GM04504 (cell line): ENCODE data around the gene PSME1.

Experiments used
- DNase-seq: peaks from one replicate; pipeline ENCODE4 v3.0.0-alpha.2; 2012; ENCODE audit warnings: low read depth

The PSME1 gene

DNA sequence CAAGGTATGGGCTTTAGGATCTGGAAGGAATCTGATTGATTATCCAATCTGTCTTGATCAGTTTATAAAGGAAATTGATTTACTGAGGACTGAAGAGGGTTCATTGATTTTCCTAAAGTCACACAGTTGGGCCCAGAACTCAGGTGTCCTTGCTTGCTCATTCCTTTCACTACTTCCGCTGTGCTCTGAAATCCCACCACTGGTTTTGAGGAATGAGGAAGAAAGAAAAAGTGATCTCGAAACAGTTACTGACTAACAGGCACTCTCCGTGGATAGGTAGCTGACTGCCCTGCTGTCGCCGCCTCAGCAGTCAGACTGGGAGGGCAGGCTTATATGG is 5.6 kb upstream of the PSME1 start, which contains the start of gene FITM1:
FITM1 (plus strand) TSS at position 280 of the 337 bp plus-strand sequence. CDS start 905 bp downstream, outside the sequence.
- DNase-seq, result no peak

DNA sequence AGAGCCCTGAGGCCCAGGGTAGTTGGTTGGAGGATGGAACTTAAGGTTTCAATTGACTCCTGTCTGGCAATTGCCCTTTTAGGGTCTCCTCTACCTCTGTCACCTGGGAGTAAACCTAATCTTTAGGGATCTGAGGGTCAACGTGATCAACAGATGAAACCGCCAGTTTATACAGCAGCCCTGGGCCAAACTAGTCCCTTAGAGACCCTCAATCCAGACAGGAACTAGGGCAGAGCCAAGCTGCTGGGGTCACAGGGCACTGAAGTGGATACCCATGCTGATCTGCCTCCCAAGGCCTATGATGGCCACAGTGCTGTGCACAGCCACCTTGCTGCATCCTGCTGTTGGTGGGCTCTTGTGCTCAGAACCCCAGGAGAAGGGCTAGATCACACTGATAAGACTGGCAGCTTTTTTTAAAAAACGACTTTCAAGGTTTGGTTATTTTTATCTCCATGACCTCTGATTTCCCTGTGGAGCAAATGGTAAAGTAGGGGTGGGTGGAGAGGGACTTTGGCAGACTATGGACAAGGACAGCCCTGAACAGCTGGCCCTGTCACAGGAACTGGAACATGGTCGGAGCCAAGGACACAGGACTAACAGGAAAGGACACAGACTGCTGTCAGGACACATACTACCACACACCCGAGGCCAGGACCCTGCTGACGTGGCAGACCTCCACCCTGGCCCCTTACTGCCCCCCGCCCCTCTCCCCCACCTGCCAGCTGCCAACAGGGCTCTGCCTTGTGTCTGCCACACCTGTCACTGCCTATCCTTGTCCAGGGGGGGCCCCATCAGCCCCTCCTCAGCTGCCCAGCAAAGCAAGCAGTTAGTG is 5.1 kb upstream of the PSME1 start:
- DNase-seq, result no peak

DNA sequence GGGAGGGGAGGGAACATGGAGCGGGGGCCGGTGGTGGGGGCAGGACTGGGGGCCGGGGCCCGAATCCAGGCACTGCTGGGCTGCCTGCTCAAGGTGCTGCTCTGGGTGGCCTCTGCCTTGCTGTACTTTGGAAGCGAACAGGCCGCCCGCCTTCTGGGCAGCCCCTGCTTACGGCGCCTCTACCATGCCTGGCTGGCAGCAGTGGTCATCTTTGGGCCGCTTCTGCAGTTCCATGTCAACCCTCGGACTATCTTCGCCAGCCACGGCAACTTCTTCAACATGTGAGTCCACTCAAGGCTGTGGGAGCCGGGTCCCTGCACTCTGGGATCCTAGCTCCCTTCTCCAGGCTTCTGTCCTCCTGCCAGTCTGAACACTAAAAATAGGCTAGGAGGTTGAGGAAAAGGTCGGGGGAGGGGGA is 4.4 kb upstream of the PSME1 start:
- no peak for DNase-seq

DNA sequence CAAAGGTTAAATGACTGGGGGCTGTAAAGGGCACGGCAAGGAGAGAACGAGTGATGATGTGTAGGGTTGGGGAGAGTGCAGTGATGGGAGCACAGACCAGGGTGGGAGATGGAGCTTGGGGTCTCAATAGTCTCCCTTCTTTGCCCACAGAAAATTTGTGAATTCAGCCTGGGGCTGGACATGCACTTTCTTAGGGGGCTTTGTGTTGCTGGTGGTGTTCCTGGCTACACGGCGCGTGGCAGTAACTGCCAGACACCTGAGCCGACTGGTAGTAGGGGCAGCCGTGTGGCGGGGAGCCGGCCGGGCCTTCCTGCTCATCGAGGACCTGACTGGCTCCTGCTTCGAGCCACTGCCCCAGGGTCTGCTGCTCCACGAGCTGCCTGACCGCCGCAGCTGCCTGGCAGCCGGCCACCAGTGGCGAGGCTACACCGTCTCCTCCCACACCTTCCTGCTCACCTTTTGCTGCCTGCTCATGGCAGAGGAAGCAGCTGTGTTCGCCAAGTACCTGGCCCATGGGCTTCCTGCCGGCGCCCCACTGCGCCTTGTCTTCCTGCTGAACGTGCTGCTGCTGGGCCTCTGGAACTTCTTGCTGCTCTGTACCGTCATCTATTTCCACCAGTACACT is 3.8 kb upstream of the PSME1 start:
- no peak for DNase-seq

DNA sequence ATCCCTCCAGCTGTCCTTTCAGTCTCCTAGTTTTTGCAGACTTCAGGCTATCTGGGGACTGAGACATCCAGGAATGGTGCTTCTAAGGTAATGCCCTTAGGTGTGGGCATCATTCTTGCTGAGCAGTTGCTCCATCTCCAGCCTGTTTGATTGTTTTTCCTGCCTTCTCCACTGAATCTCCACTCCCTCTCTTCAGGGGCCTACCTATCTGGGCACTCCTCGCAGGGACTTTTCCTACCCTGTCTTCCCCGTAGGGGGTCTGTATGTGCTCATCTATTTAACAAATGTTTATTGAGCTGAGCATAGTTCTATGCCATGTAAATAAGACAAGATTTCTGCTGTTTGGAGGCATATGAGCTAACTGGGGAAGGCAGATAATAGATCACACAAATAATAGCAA is 3.0 kb upstream of the PSME1 start:
- no peak for DNase-seq

DNA sequence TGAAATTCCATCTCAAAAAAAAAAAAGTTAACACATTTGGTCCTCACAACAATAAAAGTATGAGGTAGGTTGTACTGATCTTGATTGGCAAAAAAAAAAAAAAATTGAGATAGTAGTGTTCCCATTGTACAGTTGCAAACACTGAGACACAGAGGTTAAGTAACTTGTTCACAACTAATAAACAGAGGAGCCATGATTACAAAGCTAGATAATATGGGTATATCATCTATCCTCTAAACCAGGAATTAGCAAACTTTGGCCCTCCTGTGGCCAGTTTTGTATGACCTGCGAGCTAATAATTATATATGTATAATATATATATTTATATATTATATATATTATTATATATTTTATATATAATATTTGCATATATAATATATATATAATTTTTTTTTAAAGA is 2.3 kb upstream of the PSME1 start:
- no peak for DNase-seq

DNA sequence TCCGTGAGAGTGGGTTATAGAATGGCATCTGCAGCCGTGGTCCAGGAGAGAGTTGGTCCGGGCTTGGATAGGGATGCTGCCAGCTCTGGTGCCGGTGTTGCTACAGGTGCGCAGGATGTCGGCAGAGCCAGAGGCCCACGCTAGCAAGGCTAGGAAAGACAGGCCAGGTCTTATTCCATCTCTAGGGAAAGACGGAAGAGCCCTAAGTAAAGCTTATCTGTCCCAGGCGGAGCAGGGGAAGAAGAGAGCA is 485 bp upstream of the PSME1 start:
- DNase-seq, result no peak

DNA sequence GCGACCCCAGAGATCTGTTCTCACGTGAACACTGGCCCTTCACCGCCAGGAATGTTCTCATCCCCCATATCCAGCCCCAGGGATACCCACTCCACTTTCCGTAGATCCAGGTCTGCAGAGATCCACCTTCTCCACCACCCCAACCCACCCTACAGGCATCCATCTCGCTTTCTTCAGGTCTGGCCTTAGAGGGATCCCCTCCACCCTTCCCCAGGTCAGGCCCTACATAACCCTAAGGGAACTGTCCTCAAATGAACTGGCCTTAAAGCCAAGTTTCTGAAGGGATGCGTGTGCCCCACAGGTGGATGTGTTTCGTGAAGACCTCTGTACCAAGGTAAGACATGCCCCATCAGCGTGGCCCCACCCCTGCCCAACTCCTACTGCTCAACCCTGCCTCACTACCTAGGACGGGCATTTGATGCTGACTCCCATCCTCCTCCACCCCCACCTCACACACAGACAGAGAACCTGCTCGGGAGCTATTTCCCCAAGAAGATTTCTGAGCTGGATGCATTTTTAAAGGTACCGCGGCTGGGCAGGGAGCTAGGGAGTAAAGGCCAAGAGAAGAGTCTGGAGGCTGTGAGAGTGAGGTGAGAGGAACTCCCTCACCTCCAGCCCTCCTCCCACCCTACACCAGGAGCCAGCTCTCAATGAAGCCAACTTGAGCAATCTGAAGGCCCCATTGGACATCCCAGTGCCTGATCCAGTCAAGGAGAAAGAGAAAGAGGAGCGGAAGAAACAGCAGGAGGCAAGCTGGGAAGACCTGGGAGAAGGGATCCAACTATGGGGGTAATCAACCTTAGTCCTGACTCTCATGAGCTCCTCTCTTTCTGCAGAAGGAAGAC is 912 bp downstream of the PSME1 start:
- DNase-seq, result no peak

DNA sequence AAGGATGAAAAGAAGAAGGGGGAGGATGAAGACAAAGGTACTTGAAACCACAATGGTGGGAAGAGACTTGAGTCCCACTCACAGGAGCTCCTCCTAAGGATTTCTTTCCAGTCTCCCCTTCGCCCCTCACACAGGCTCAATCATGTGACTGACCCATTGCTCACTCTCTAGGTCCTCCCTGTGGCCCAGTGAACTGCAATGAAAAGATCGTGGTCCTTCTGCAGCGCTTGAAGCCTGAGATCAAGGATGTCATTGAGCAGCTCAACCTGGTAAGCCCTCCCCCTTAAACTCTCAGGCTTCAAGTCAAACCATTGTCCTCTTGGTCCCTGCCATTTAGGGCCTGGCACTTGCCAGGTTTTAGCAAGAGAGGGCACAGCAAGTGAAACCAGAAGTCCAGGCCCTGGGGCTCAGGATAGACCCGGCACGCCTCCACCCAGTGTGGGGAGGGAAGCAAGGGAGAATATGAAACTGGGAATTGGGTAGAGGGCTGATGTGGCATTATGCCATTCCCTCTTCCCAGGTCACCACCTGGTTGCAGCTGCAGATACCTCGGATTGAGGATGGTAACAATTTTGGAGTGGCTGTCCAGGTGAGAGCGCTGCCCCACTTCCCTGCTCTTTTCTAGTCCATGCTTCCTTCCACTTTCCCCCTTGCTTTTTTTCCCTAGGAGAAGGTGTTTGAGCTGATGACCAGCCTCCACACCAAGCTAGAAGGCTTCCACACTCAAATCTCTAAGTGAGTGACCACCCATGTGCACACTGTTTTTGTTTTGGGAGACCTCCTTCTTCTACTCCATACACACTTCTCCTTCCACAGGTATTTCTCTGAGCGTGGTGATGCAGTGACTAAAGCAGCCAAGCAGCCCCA is 1.8 kb downstream of the PSME1 start:
- DNase-seq, result no peak

DNA sequence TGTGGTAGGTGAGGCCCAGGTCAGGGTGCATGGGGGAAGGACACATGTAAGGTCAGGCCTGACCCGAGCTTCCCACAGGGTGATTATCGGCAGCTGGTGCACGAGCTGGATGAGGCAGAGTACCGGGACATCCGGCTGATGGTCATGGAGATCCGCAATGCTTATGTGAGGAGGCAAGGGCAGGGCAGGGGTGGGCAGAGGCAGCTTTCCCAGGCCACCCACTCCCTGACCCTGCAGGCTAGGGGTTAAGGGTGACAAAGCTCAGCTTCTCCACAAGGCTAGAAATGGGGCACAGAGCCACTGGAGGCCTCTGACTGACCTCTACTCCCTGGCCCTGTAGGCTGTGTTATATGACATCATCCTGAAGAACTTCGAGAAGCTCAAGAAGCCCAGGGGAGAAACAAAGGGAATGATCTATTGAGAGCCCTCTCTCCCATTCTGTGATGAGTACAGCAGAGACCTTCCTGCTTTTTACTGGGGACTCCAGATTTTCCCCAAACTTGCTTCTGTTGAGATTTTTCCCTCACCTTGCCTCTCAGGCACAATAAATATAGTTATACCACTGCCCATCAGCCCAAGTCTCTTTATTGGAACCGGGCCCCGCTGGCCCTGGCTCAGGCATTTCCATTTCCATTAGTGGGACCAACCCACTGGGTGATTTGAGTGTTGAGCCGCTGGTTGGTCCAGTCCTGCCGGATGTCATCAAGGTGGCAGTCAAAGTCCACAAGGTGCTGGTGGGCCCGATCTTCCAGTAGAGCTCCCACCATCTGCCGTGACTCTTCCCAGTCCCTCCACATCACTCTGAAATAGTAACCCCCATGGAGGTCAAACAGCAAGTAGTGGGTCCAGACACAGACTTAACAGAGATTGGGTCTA is 2.6 kb downstream of the PSME1 start:
- DNase-seq, result no peak

DNA sequence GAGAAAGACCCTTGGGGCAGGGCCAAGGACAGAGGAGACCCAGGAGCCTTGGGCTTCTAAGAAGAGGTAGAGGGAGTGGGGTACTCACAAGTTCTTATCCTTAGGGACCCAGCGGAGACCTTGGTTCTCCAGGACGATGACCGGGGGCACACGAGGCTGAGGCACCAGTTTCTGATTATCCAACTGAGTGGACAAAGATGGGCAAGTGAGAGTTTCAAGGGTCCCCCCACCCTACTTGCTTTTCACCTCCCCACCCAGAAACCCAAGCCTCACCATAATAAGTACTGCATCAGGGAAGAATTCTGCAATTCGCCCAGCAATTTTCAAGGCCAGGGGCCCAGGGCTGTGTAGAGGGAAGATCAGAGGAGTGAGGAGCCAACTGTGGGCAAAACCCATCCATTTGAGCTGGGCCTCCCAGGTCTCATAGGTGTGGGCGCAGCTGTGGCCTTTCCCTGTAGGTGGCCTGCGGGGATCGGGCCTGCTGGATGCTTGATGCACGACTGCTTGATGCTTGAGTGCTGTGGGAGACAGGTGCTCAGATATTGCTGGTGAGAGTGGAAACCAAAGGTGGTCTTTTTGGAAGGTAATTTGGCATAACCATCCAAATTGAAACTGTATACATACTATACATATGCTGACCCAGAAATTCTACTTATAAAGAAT is 3.4 kb downstream of the PSME1 start:
- no peak for DNase-seq

DNA sequence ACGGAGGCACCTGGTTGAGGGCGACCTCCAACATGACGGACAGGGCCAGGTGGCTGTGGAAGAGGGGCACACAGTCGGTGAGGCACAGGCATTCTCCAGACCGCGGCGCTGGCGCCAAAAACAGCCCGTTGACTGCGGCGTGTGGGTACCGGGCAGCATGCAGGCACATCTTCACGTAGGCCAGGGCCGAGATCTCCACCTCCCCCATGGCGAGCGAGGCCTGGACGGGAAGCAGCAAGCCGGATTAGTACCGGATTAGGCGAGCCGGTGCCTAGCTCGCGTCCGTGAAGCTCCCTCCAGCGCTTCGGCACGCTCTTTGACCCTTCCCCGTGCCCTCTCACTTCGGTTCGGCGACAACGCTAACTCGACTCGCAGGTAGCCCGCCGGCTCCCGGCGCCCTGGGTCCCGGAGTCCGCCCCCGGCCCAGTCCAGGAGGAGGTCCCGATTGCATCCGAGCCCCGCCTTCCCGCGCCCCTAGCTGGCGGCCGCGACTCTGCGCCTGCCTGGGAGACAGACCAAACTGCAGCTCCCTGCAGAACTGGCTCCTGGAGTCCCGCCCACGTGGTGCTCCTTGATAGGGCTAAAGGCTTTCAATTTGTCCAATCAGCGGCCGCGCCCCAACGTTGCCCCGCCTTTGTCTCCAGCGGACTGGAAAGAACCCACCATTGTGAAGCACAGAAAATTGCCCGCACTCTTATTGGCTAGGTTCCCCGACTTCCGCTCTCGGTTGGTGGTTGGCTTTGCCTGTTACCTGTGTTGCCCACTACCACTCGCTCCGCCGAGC is 5.3 kb downstream of the PSME1 start, which contains the start of gene EMC9:
EMC9 (minus strand) TSS at position 495 of the 784 bp plus-strand sequence; CDS start at position 208, 287 bp downstream.
- DNase-seq, result peak; percentile 97

DNA sequence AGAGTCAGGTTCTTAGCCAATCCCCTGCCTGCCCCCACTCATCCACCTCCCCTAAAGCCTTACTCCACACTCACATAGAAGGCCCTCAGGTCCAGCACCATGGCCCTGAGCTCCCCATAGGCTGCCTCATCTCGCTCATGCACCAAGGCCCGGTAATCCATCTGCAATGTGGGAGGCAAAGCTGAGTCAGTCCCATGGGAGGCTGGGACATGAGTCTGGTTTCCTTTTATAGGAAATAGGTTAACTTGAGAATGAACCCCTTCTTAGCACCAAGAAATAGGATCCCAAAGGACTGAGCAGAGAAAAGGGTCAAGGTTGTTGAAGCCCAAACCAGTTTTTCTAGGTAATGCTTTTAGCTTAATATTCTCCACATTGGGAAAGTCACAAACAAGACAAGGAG is 7.5 kb downstream of the PSME1 start:
- no peak for DNase-seq

DNA sequence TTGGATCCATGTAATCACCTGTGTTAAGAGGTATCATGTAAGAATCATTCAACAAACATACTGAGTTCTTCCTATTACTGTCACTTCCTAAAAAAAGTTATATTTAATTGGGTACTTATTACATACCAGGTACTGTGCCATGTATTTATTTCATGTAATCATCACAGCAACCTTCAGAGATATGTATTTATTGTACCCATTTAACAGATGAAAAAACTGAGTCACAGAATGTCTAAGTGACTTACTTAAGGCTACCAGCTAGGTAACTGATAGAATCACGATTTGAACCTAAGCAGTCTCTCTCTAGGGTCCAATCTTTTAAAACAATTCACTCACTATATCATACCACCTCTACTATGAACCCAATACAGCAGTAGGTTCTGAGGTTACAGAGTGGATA is 8.5 kb downstream of the PSME1 start:
- DNase-seq, result no peak

DNA sequence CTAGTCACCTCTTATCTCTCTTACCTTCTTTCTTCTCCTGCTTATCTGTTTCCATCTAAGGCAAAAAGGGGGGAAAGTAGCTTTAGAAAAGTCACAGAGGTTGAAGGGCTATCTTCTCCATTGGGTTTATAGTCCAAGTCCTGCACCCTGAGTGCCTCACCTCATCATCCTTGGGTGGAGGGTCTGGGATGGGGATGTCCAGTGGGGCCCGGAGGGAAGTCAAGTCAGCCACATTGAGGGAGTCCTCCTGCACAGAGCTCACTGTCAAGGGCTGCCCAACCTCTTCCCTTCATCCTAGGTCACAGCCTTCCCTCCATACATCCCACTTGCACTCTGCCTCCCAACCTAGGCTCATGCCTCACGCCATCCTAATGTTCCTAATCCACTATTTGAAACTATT is 9.2 kb downstream of the PSME1 start:
- DNase-seq, result no peak

DNA sequence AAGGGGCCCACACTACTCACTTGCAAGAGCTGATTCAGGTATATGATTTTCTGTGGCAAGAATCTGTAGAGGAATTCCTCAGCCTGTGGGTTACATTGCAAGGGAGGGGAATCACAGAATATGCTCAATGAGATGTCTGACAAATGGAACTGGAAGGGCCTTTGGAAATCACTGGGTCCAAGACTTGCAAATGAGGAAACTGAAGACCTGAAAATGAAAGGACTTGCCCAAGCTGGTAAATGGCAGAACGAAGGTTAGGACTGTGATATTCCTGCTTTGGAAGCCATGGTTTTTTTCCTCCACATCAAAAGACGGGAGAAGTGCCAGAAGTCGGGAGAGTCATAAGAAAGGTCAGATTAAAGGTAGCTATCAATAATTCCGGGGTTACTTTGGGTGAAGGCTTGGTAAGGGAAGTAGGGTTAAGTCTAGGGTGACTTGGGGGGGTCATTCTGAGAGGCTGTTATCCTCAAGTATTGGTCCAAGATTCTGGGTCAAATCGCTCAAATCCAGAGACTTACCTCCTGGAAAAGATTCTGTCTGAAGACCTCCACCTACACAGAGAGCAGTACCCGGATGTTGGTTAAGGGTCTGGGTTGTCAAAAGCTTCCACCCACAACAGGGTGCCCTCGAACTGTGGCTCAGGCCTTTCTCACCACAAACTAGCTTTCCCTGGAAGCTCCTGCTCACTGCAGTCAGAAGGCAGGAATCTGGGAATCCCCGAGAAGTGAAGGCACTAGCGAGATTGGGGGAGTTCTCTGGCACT is 9.9 kb downstream of the PSME1 start:
- DNase-seq, result no peak

DNA sequence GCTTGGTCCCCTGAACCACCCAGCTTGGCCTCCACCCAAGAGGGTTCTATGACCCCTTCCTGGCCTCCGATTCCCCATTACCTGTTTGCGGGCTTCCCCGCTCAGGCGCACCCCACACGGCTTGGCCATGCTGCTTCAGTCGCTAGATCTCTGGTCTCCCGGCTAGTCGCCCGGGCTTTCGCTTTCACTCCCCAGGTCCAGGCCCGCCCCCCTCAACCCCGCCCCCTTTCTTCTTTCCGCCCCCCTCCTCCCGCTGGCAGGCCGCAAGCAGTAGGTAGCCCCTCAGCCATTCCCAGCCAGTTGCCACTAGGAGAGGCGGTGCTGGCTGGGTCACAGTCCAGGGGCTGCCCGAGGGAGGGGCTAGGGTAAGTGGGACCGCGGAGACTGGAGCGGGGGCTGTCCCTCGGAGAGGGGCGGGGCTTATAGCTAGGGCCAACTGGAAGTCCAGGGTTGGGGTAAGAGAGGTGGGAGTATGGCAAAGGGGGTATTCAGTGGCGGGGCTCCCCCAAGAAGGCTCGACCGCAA is 10.5 kb downstream of the PSME1 start, which contains the start of gene PSME2:
PSME2 (minus strand) TSS at position 158 of the 525 bp plus-strand sequence; CDS start at position 129, 29 bp downstream.
- DNase-seq, result peak; percentile 89

DNA sequence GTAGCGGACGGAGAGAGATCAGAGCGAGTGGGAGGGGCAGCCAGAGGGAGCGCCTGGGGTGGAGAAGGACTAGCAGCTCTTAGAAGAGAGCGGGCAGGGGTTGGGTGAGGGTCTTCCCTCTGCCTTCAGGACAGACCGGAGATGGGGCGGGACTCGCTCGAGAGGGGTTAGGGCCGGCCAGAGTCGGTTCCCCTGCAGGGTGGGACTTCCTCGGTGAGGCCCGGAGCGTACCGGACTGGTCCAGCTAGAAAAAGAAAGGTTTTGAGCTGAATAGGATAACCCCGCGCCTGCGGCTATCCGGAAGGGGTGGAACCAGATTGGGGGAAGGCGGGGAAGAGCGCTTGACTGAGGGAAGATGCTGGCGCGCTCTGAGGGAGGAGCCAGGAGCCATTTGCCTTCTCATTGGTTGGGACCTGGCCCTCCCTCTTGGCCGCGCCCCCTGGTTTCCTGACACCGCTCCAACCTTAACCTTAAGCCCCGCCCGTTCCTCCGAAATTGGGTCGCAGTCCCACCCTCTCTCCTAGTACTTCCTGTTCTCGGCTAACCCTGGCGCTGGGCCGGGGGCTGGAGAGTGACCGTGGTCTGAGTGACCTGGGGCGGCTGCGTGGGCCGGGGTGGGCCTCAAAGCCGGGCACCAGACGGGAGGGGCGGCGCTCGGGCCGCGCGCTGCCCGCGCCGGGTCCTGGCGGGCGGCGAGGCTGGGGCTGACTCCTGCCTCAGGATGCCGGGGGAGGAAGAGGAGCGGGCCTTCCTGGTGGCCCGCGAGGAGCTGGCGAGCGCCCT is 11.2 kb downstream of the PSME1 start, which contains the start of gene RNF31:
RNF31 (plus strand) TSS at position 521 of the 783 bp plus-strand sequence; CDS start at position 722, 201 bp downstream.
- peak; percentile 97 for DNase-seq
